OCI-LY1 (cell line): ENCODE data around the gene TBCEL.
A peak's percentile ranks its signal among the peaks of the same experiment; 100 is the strongest.
"Not testable (repeated sequence)": the region's sequence is repeated elsewhere in the genome, so short reads cannot be mapped to it uniquely, and the experiment has no call there.

Source experiments
- H2AFZ ChIP-seq: fragments of 200-600 bp; sonication (generic), shearing (Covaris generic); 2 replicates; pipeline ENCODE4 v1.6.0; 2014; ENCODE audit warnings: antibody characterized with exemption, mild to moderate bottlenecking, low read length
- H3F3A ChIP-seq: fragments of 200-600 bp; sonication (generic), shearing (Covaris generic); 2 replicates; pipeline ENCODE4 v1.6.0; 2014; ENCODE audit warnings: mild to moderate bottlenecking, antibody characterized with exemption, low read length, moderate library complexity; ENCODE audit not compliant: insufficient read depth
- H3K27ac ChIP-seq: fragments of 200-600 bp; sonication (generic); 2 replicates; pipeline ENCODE4 v1.5.1; 2014; ENCODE audit warnings: low read length, mixed run types, mild to moderate bottlenecking, low read depth; ENCODE audit not compliant: poor library complexity, severe bottlenecking
- H3K27me3 ChIP-seq: fragments of 200-600 bp; sonication (generic); 2 replicates; pipeline ENCODE4 v1.6.0; 2014; ENCODE audit warnings: antibody characterized with exemption, mild to moderate bottlenecking, low read length, moderate library complexity; ENCODE audit not compliant: insufficient read depth
- H3K36me3 ChIP-seq: fragments of 200-600 bp; sonication (generic); 2 replicates; pipeline ENCODE4 v1.6.1; 2014; ENCODE audit warnings: mild to moderate bottlenecking, antibody characterized with exemption, low read length, moderate library complexity, mixed read lengths; ENCODE audit not compliant: insufficient read depth
- H3K4me1 ChIP-seq: fragments of 200-600 bp; sonication (generic); 2 replicates; pipeline ENCODE4 v1.5.1; 2014; ENCODE audit warnings: mild to moderate bottlenecking, low read length, moderate library complexity; ENCODE audit not compliant: insufficient read depth, severe bottlenecking
- H3K4me2 ChIP-seq: fragments of 200-600 bp; sonication (generic), shearing (Covaris generic); 2 replicates; pipeline ENCODE4 v1.6.1; 2014; ENCODE audit warnings: low read length
- H3K4me3 ChIP-seq: fragments of 200-600 bp; sonication (generic); 2 replicates; pipeline ENCODE4 v1.5.1; 2014; ENCODE audit warnings: low read length, low read depth, mild to moderate bottlenecking, mixed read lengths; ENCODE audit not compliant: poor library complexity, severe bottlenecking
- H3K79me2 ChIP-seq: fragments of 200-600 bp; shearing (Covaris generic); 2 replicates; pipeline ENCODE4 v1.6.1; 2016; ENCODE audit warnings: mixed run types, low read length, mixed read lengths; ENCODE audit not compliant: insufficient read depth
- H3K9ac ChIP-seq: fragments of 200-600 bp; sonication (generic), shearing (Covaris generic); 2 replicates; pipeline ENCODE4 v1.6.1; 2014; ENCODE audit warnings: mild to moderate bottlenecking, low read length, mixed read lengths
- H3K9me2 ChIP-seq: fragments of 200-600 bp; sonication (generic), shearing (Covaris generic); 2 replicates; pipeline ENCODE4 v1.6.1; 2014; ENCODE audit warnings: low read depth, mild to moderate bottlenecking, low read length, mixed read lengths
- H3K9me3 ChIP-seq: fragments of 200-600 bp; shearing (Covaris generic); 2 replicates; pipeline ENCODE4 v1.6.1; 2014; ENCODE audit warnings: low read length, mixed read lengths
- H4K20me1 ChIP-seq: fragments of 200-600 bp; sonication (generic), shearing (Covaris generic); 2 replicates; pipeline ENCODE4 v1.6.0; 2016; ENCODE audit warnings: mild to moderate bottlenecking, low read length; ENCODE audit not compliant: insufficient read depth
- EZH2 ChIP-seq: fragments of 200-600 bp; sonication (generic), shearing (Covaris generic); IDR thresholded peaks from 2 replicates; pipeline ENCODE4 v1.8.0; 2017; ENCODE audit warnings: borderline replicate concordance, mixed run types, mild to moderate bottlenecking, antibody characterized with exemption, low read length, moderate library complexity, mixed read lengths
- TF ChIP-seq, protein P1 (sequence below): fragments of 200-600 bp; sonication (generic), shearing (Covaris generic); IDR thresholded peaks from 2 replicates; pipeline ENCODE4 v1.5.1; 2017; ENCODE audit warnings: mild to moderate bottlenecking, antibody characterized with exemption, low read length, moderate library complexity, mixed read lengths

The TBCEL gene

DNA sequence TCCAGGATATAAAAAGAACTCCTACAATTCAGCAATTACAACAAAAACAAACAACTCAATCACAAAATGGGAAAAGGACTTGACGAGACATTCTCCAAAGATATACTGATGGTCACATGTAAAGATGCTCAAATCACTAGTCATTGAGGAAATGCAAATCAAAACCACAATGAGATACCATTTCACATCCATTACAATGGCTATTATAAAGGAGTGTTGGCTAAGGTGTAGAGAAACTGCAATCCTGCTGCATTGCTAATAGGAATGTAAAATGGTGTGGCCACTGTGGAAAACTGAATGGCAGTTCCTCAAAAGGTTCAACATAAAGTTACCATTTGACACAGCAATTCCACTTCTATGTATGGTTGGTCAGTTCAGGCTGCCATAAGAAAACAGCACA lies 11.8 kb upstream of the TBCEL start:
- H3K27ac ChIP-seq, result no peak overlapping the region
- no peaks in the 10 kb centered on the region for H4K20me1 ChIP-seq
- H2AFZ ChIP-seq, result no peak overlapping the region
- H3K4me1 ChIP-seq, result no peaks in the 10 kb centered on the region
- H3F3A ChIP-seq, result no peaks in the 10 kb centered on the region
- H3K9me3 ChIP-seq, result no peaks in the 10 kb centered on the region
- no peak for TF ChIP-seq EZH2
- TF ChIP-seq, protein P1, sequence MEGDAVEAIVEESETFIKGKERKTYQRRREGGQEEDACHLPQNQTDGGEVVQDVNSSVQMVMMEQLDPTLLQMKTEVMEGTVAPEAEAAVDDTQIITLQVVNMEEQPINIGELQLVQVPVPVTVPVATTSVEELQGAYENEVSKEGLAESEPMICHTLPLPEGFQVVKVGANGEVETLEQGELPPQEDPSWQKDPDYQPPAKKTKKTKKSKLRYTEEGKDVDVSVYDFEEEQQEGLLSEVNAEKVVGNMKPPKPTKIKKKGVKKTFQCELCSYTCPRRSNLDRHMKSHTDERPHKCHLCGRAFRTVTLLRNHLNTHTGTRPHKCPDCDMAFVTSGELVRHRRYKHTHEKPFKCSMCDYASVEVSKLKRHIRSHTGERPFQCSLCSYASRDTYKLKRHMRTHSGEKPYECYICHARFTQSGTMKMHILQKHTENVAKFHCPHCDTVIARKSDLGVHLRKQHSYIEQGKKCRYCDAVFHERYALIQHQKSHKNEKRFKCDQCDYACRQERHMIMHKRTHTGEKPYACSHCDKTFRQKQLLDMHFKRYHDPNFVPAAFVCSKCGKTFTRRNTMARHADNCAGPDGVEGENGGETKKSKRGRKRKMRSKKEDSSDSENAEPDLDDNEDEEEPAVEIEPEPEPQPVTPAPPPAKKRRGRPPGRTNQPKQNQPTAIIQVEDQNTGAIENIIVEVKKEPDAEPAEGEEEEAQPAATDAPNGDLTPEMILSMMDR, result no peak
- H3K79me2 ChIP-seq, result no peaks in the 10 kb centered on the region
- H3K27me3 ChIP-seq, result no peaks in the 10 kb centered on the region
- H3K4me3 ChIP-seq, result no peak overlapping the region
- H3K4me2 ChIP-seq, result no peak overlapping the region
- H3K9ac ChIP-seq, result no peak overlapping the region
- H3K36me3 ChIP-seq, result no peaks in the 10 kb centered on the region
- H3K9me2 ChIP-seq, result no peaks in the 10 kb centered on the region

DNA sequence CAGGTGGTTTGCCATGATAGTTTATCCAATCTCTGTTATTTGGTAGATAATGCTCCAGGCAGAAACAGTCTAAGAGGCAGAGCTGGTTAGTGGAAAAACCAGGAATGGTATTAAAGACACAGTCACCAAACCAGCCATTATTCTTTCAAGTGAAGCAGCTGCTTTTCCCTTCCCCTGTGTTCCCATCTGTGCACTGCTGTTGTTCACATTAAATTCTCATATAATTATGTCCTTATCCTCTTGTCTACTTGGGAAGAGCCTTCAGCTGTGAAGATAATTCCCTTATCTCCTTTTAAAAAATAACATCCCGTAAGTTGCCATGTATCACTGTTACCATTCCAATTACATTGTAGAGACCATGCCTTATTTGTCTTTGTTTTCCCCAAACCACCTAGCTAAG lies 5.2 kb upstream of the TBCEL start:
- Histone ChIP-seq H3K4me1 (peaks cover 3% of the 10 kb centered on the region), H3K79me2 (no peaks in the 10 kb centered on the region), H3K4me3 (no peak overlapping the region), H4K20me1 (no peaks in the 10 kb centered on the region), H3K4me2 (no peak overlapping the region), H3K9me3 (no peaks in the 10 kb centered on the region), H3K27ac (no peak overlapping the region), H3K9me2 (no peaks in the 10 kb centered on the region), H3K36me3 (no peaks in the 10 kb centered on the region), H2AFZ (no peak overlapping the region), H3K27me3 (no peaks in the 10 kb centered on the region), H3K9ac (no peak overlapping the region), H3F3A (no peaks in the 10 kb centered on the region)
- no peak for TF ChIP-seq EZH2
- TF ChIP-seq, protein P1, result no peak

DNA sequence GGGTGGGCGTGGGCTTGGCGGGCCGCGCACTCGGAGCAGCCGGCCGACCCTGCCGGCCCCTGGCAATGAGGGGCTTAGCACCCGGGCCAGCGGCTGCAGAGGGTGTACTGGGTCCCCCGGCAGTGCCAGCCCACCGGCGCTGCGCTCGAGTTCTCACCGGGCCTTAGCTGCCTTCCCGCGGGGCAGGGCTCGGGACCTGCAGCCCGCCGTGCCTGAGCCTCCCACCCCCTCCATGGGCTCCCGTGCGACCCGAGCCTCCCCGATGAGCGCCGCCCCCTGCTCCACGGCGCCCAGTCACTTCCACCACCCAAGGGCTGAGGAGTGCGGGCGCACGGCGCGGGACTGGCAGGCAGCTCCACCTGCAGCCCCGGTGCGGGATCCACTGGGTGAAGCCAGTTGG lies 2.2 kb upstream of the TBCEL start:
- H4K20me1 ChIP-seq, H3K4me2 ChIP-seq, H3K27me3 ChIP-seq, H3K36me3 ChIP-seq, H2AFZ ChIP-seq, H3K9me3 ChIP-seq, H3K4me3 ChIP-seq, H3K27ac ChIP-seq, H3K9ac ChIP-seq, H3K9me2 ChIP-seq, H3F3A ChIP-seq: not testable (repeated sequence)
- Histone ChIP-seq H3K4me1 (peaks cover 15% of the 10 kb centered on the region), H3K79me2 (peaks cover 10% of the 10 kb centered on the region; the same call in 1 of the 2 replicates)

DNA sequence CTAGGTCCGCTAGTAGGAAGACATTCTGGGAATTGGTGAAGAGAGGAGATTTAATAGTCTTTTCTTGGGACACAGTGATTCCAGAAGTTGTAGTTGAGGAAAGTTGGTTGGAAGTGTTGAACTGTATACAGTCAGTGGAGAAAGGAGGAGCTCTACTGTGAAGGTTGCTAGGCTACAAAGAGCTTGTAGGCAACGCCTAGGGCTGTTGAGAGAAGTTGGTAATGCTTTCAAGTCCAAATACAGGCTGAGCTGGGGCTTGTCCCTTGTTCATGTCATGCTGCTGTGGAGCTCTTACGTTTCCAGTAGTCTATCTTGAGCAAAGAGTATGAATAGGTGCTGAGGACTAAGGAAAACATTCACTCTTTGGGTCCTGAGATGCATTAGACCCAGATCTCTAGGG lies 1.1 kb downstream of the TBCEL start:
- no peak overlapping the region for H2AFZ ChIP-seq
- TF ChIP-seq, protein P1, result no peak
- no peak for TF ChIP-seq EZH2
- no peaks in the 10 kb centered on the region for H3K9me2 ChIP-seq
- peak overlapping the region; percentile 66; the same call in 1 of the 2 replicates for H3K9ac ChIP-seq
- H3K9me3 ChIP-seq, result no peaks in the 10 kb centered on the region
- peaks cover 17% of the 10 kb centered on the region; the same call in 1 of the 2 replicates for H3K79me2 ChIP-seq
- no peaks in the 10 kb centered on the region for H4K20me1 ChIP-seq
- no peaks in the 10 kb centered on the region for H3K27me3 ChIP-seq
- peak overlapping the region; percentile 76 for H3K4me3 ChIP-seq
- H3K4me2 ChIP-seq, result peak overlapping the region; percentile 64
- H3F3A ChIP-seq, result no peaks in the 10 kb centered on the region
- peaks cover 15% of the 10 kb centered on the region for H3K4me1 ChIP-seq
- H3K36me3 ChIP-seq, result no peaks in the 10 kb centered on the region
- no peak overlapping the region for H3K27ac ChIP-seq
